Activated CD4-positive, alpha-beta memory T cell treated with anti-CD3 and anti-CD28 coated beads, Interleukin-2, amount 10 ng/mL, durations not matched to agents 7 days and 5 days (primary cell): Measurements from ENCODE around the gene LCP2. TPM values are rescaled to one million over a fixed set of nuclear protein-coding genes. Genes with fewer than 3 reads are reported as not detected.

Source experiments
- CTCF ChIA-PET: fragments of 350-600 bp; sonication (Branson Sonifier 250); formaldehyde crosslinking; loops from one replicate; lab custom pipeline; 2021; ENCODE audit warnings: antibody characterized with exemption, inconsistent platforms; lab: Charles Lee
- POLR2A ChIA-PET: fragments of 350-600 bp; sonication (Branson Sonifier 250); formaldehyde crosslinking; loops from one replicate; lab custom pipeline; 2021; ENCODE audit warnings: antibody characterized with exemption; lab: Charles Lee
- DNase-seq: peaks from one replicate; pipeline ENCODE4 v3.0.0-alpha.2; 2020
- H3K27ac Mint-ChIP-seq: one replicate; pipeline ENCODE4 v1.8.0; 2021; ENCODE audit warnings: mild to moderate bottlenecking, mixed read lengths
- H3K27me3 Mint-ChIP-seq: one replicate; pipeline ENCODE4 v1.8.0; 2021; ENCODE audit warnings: mixed read lengths
- H3K36me3 Mint-ChIP-seq: one replicate; pipeline ENCODE4 v1.8.0; 2021; ENCODE audit warnings: low read depth, mixed read lengths
- H3K4me1 Mint-ChIP-seq: one replicate; pipeline ENCODE4 v1.8.0; 2021; ENCODE audit warnings: mixed read lengths
- H3K4me3 Mint-ChIP-seq: one replicate; pipeline ENCODE4 v1.8.0; 2021; ENCODE audit warnings: mild to moderate bottlenecking, mixed read lengths
- H3K9me3 Mint-ChIP-seq: one replicate; pipeline ENCODE4 v1.8.0; 2021; ENCODE audit warnings: mixed read lengths
- total RNA-seq, 2 experiments: library from RNA; stranded (reverse); gene quantifications; one replicate each; pipeline ENCODE4 v1.2.3, GENCODE V29; 2021

Gene LCP2
- total RNA-seq, 2 experiments from 2014 or later, result 304 to 313 TPM

DNA sequence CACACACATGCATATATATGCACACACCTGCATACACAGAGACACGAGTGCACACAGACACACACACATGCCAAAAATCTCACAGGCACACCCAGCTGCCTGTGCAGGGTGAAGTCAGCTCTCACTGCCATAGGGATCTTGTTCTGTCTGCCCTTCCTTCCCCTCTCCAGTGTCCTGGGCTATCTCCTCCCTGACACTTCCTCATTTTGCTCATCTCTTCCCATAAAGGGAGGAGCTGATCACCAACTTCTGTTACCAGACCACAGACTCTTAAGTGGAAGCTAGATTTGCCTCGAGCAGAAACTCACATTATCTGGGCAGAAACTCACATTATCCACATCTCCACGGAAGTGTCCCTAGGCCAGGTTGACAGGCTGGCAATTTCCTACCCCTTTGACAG lies 28.7 kb downstream of the LCP2 start:
- H3K4me3 Mint-ChIP-seq, result peak overlapping the region; percentile 5
- DNase-seq, result no peak
- ChIA-PET CTCF (interaction anchor here (1.0 to 15.1 kb wide), 12 partner anchors 9 to 153 kb away, joined by 3 to 371 read pairs (median 9); partner anchors contain the start of gene LCP2), POLR2A (interaction anchor here (1.0 to 26.6 kb wide), 7 partner anchors 9 to 72 kb away, joined by 3 to 1149 read pairs (median 7); partner anchors contain the start of gene LCP2)
- H3K27ac Mint-ChIP-seq, result peak overlapping the region; percentile 85
- H3K36me3 Mint-ChIP-seq, result peaks cover 89% of the 10 kb centered on the region
- H3K4me1 Mint-ChIP-seq, result peaks cover 90% of the 10 kb centered on the region
- no peaks in the 10 kb centered on the region for H3K27me3 Mint-ChIP-seq
- H3K9me3 Mint-ChIP-seq, result no peaks in the 10 kb centered on the region

DNA sequence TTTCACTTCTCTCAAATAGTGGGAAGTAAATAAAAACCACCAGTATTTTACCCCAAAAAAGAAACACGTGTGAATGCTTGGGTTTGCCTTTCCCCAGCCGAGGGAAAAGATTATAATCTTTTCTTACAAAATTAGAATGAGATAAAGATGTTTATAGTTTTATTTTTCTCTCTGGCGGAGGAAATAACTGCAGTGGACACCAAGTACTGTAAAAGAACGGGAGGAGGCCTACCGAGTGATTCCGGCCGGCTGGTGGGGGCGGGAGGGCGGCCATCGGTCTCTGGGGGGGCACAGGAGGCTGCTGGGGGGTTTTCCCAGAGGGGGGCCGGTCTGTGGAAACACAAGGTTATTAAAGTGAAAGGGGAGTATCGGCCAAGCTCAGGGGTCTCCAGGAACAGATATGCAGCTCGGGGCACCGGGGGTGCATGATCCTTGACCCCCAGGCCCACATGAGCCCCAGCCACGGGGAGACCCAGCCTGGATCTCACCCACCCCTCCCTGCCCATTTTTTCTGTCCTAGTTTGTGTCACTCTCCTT lies 29.4 kb downstream of the LCP2 start:
- peak overlapping the region; percentile 90 for H3K27ac Mint-ChIP-seq
- ChIA-PET CTCF (interaction anchor here (1.0 to 15.1 kb wide), 14 partner anchors 10 to 153 kb away, joined by 3 to 371 read pairs (median 9); partner anchors contain the start of gene LCP2), POLR2A (interaction anchor here (1.1 to 26.6 kb wide), 6 partner anchors 9 to 73 kb away, joined by 4 to 1149 read pairs (median 12); partner anchors contain the start of gene LCP2)
- peaks cover 90% of the 10 kb centered on the region for H3K36me3 Mint-ChIP-seq
- H3K9me3 Mint-ChIP-seq, result no peaks in the 10 kb centered on the region
- no peak for DNase-seq
- H3K27me3 Mint-ChIP-seq, result no peaks in the 10 kb centered on the region
- peaks cover 91% of the 10 kb centered on the region for H3K4me1 Mint-ChIP-seq
- peak overlapping the region; percentile 5 for H3K4me3 Mint-ChIP-seq

DNA sequence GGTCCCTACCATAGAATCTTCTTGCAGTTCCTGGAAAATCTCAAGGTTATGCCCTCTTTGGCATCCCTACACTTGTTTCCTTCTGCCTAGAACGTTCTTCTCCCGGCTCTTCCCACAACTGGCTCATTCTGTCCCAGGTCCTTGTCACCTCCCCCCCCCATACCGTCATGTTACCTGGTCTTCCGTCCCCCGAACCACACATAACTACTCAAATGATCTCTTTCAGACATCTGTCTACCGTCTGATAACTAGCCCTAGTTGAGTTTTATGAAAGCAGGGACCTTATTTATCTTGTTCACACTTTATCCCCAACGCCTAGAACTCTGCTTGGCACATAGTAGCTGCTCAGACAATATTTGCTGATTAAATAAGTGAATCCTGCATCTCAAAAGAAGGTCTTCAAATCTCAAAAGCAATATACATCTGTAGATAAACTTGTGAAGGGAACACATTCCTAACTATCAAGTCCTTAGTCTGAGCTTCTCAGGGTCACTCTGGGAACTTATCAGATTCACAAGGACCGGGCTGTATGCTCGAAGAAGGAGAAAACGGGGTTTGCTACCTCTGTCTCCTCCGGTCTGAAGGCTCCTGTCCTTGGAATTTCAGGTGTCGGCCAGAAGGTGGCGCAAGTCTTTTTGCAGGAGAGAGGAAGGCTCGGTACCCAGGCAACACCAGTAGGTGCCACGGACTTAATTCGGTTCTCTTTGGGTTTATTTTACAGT lies 30.0 kb downstream of the LCP2 start:
- CTCF ChIA-PET, result interaction anchor here (0.7 to 15.1 kb wide), 17 partner anchors 9 to 143 kb away, joined by 3 to 371 read pairs (median 10); partner anchors contain the start of gene LCP2

DNA sequence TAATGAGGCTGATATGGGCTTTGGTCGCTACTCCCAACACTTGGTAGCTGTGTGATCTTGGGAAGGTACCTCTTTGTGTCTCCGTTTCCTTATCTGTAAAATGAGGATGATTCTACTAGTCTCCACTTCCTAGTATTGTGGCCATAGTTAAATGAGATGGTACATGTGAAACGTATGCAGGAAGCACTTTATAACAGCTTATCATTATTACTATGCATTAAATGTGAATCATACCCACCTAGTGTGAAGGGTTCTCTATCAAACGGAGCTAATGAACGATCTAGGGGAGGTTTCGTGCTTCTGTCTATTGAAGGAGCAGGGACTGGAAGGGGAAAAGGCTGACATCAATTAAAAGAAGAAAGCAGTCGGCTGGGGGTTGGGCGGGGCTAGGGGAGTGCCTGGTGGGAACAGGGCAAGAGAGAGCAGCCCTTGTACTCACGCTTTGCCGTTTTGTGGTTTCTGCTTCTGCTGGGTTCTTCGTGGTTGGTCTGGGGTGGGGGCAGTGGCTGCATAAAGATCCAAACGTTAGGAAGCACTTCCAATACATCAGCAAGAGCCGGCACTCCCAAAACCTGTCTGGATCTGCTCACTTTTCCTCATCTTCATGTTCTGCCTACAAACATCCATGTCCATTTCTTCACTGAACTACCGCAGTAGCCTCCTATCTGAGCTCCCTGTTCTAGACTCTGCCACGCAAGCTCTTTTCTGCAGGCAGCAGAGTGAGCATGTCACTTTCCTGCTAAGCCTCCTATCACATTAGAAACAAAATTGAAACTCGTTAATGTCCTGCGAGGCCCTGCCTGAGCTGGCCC lies 30.8 kb downstream of the LCP2 start:
- Mint-ChIP-seq H3K36me3 (peaks cover 91% of the 10 kb centered on the region), H3K27ac (peak overlapping the region; percentile 90), H3K4me1 (peaks cover 93% of the 10 kb centered on the region), H3K9me3 (no peaks in the 10 kb centered on the region), H3K4me3 (peak overlapping the region; percentile 52), H3K27me3 (no peaks in the 10 kb centered on the region)
- CTCF ChIA-PET, result interaction anchor here (0.7 to 15.1 kb wide), 19 partner anchors 8 to 144 kb away, joined by 3 to 371 read pairs (median 10); partner anchors contain the start of gene LCP2
- peak; percentile 59 for DNase-seq
- POLR2A ChIA-PET, result interaction anchor here (0.8 to 26.6 kb wide), 14 partner anchors 9 to 239 kb away, joined by 3 to 1149 read pairs (median 7); partner anchors contain the start of gene LCP2

More for the DNA sequence above, 30.0 kb downstream of the LCP2 start:
- H3K4me3 Mint-ChIP-seq, result peak overlapping the region; percentile 52
- H3K36me3 Mint-ChIP-seq, result peaks cover 90% of the 10 kb centered on the region
- peaks cover 91% of the 10 kb centered on the region for H3K4me1 Mint-ChIP-seq
- no peaks in the 10 kb centered on the region for H3K27me3 Mint-ChIP-seq
- peak; percentile 84 for DNase-seq
- H3K27ac Mint-ChIP-seq, result peak overlapping the region; percentile 90
- no peaks in the 10 kb centered on the region for H3K9me3 Mint-ChIP-seq
- POLR2A ChIA-PET, result interaction anchor here (1.1 to 26.6 kb wide), 10 partner anchors 9 to 238 kb away, joined by 3 to 1149 read pairs (median 9); partner anchors contain the start of gene LCP2

DNA sequence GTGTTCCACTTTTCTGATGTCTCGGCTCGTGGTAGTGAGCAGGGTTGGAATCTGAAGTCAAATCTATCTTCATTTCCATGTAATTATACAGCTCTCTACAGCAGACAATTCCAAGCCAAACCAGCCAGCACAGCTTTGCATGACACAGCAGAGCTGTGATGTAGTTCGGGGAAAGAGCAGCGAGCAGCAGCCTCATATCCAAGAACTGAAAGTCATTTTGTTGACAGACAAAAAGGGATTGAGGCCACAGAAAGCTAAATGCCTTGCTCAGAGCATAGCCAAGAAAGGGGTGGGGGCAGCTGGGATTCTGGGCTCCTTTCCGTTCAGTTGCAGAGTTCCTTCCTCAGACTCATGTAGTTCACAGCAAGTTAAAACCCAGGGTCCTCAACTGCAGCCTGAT lies 32.1 kb downstream of the LCP2 start:
- Mint-ChIP-seq H3K27ac (peak overlapping the region; percentile 5), H3K27me3 (no peaks in the 10 kb centered on the region), H3K9me3 (no peaks in the 10 kb centered on the region), H3K36me3 (peaks cover 90% of the 10 kb centered on the region), H3K4me1 (peaks cover 90% of the 10 kb centered on the region), H3K4me3 (no peak overlapping the region)
- CTCF ChIA-PET, result interaction anchor here (0.8 to 15.1 kb wide), 11 partner anchors 9 to 74 kb away, joined by 3 to 371 read pairs (median 17); partner anchors contain the start of gene LCP2
- POLR2A ChIA-PET, result interaction anchor here (1.5 to 26.6 kb wide), 7 partner anchors 9 to 71 kb away, joined by 5 to 1149 read pairs (median 10); partner anchors contain the start of gene LCP2
- DNase-seq, result no peak

DNA sequence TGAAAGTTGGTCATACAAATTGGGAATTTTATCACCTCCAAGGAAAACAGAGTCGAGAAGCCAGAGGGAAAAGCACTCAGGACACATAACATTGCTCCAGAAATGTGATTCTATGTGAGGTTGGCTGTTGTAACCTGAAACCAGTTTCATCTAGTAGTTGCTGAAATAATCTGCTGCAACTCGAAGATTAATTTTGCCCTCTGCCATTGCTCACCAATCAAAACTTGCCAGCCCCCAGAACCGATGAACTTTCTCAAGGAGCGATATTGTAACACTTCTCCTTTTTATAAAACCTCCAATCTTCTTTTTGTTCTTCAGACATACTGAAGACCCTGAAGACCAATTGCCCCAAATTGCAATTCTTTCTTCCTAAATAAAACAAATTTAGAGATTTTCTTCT lies 33.7 kb downstream of the LCP2 start:
- Mint-ChIP-seq H3K4me3 (no peak overlapping the region), H3K36me3 (peaks cover 91% of the 10 kb centered on the region), H3K9me3 (no peaks in the 10 kb centered on the region), H3K4me1 (peaks cover 90% of the 10 kb centered on the region), H3K27ac (peak overlapping the region; percentile 95), H3K27me3 (no peaks in the 10 kb centered on the region)
- DNase-seq, result no peak
- POLR2A ChIA-PET, result interaction anchor here (26.6 kb wide), 1 partner anchor 27 kb away, joined by 1149 read pairs; the partner anchor contains the start of gene LCP2
- CTCF ChIA-PET, result interaction anchor here (5.9 kb wide), 1 partner anchor 70 kb away, joined by 64 read pairs; no protein-coding TSS in a partner anchor

DNA sequence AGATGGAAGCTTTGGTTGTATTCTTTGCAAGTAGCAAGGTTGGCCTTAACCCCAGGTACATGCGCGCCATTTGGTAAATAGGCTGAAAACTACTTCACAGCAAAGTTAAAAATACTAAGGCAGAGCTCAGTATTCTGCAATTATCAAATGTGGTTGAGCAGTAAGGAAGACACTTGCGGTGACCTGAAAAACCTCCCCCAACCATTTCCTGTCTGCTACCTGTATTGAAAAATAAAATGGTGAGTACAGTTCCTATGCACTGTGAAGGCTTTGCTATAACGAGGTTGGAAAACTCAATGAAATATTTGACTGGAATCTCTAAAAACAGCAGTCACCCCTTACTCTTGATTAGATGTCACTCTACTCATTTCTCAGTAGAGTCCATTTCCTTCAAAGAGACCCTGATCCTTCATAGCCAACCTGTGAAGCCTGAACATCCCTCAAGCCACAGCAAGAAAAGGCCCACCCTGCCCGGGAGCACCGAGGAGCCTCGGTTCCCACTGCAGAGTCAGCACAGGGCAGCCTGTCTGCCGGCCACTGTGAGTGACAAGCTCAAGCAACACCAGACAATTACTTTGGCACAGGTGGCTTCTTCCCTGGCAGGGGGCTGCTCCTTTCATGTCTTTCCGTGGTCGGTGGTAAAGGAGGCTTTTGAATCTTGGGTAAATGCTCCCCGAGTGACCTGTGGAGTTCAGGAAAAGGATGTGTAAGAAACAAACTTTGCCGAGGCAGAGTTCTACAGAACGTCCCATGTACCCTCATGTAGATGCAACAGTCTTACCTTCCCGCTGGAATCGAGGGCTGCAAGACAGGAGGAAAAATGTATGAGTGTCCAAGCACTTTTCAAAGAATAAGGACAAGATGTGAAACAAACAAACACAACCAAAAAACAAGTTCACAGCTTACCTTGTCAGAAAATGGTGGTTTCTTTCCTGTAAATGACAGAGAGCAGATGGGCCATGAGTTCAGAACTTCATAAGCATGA lies 35.2 kb downstream of the LCP2 start:
- Mint-ChIP-seq H3K9me3 (no peaks in the 10 kb centered on the region), H3K36me3 (peaks cover 93% of the 10 kb centered on the region), H3K4me1 (peaks cover 84% of the 10 kb centered on the region), H3K27me3 (no peaks in the 10 kb centered on the region), H3K27ac (peak overlapping the region; percentile 95), H3K4me3 (peak overlapping the region; percentile 53)
- POLR2A ChIA-PET, result interaction anchor here (0.8 to 7.3 kb wide), 10 partner anchors 8 to 77 kb away, joined by 3 to 70 read pairs (median 8); partner anchors contain the start of gene LCP2
- DNase-seq, result peak; percentile 72
- CTCF ChIA-PET, result interaction anchor here (0.6 to 2.7 kb wide), 13 partner anchors 10 to 85 kb away, joined by 3 to 20 read pairs (median 4); partner anchors contain the start of gene LCP2

DNA sequence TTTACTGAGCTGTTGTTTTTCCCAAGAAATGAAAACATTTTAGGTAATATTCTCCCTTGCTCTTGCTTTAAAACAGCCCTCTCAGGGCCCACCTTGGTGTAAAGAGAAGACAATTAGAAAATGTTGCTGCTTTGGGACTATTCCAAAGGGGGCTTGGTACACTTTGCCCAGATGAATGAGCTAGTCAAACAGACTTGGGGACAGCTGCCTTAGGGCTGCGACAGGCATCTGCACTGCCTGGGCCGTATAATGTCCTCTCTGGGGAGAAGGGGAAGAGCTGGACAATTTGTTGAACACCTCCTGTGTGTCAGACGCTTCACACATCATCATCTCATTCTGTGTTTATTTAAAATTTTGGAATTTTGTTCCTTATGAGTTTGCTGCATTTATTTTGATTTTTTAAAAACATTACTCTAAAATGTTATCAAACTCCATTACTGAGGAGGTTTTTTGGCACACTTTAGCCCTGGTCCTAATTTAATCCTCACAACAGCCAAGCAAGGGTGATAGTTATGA lies 36.0 kb downstream of the LCP2 start:
- no peaks in the 10 kb centered on the region for H3K9me3 Mint-ChIP-seq
- ChIA-PET POLR2A (interaction anchor here (0.8 to 7.3 kb wide), 9 partner anchors 9 to 78 kb away, joined by 3 to 70 read pairs (median 10); partner anchors contain the start of gene LCP2), CTCF (interaction anchor here (0.7 to 2.7 kb wide), 12 partner anchors 9 to 86 kb away, joined by 3 to 20 read pairs (median 4); partner anchors contain the start of gene LCP2)
- no peaks in the 10 kb centered on the region for H3K27me3 Mint-ChIP-seq
- peak overlapping the region; percentile 25 for H3K4me3 Mint-ChIP-seq
- no peak for DNase-seq
- peak overlapping the region; percentile 95 for H3K27ac Mint-ChIP-seq
- peaks cover 84% of the 10 kb centered on the region for H3K4me1 Mint-ChIP-seq
- H3K36me3 Mint-ChIP-seq, result peaks cover 93% of the 10 kb centered on the region

DNA sequence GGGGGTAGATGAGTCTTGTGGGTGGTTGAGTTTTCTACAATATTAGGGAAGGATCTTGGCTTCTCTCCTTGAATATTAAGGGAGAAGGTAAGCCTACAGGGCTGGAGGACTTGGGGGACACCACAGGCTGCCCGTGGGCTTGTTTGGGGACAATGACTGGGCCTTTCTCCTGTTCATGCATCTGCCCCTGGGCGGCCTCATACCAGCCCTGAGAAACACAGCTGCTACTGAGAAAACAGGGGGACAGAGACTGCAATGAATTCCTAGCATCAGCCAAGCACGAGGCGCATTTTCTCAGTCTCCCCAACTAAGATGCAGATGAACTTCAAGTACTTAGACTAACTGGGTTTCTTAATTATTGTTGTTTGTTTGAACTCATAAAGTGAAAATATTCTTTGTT lies 40.2 kb downstream of the LCP2 start:
- ChIA-PET CTCF (interaction anchor here (1.0 to 2.6 kb wide), 3 partner anchors 10 to 81 kb away, joined by 4 to 10 read pairs (median 6); no protein-coding TSS in a partner anchor), POLR2A (interaction anchor here (1.0 to 7.3 kb wide), 6 partner anchors 9 to 77 kb away, joined by 3 to 70 read pairs (median 4); partner anchors contain the start of gene LCP2)
- no peak overlapping the region for H3K4me3 Mint-ChIP-seq
- H3K36me3 Mint-ChIP-seq, result peaks cover 96% of the 10 kb centered on the region
- DNase-seq, result no peak
- H3K9me3 Mint-ChIP-seq, result no peaks in the 10 kb centered on the region
- H3K4me1 Mint-ChIP-seq, result peaks cover 79% of the 10 kb centered on the region
- H3K27me3 Mint-ChIP-seq, result no peaks in the 10 kb centered on the region
- H3K27ac Mint-ChIP-seq, result peak overlapping the region; percentile 45

DNA sequence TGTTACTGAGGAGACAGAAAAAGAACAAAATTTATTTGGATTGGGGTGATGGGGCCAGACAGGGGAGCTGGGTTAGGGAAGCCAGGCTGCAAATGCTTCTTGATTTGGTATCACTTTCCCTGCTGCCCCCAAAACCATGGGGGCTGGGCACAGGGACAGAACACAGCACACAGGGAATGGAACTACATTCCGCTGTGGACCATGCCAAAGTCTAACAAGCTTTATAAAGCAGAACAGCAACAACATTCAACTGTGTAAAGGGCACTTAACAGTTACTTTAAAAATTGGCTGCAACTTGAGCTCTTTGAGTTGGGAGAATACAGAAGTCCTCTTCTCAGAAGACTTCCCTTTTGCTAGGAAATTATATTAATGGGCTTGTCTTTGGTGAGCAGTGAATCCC lies 41.0 kb downstream of the LCP2 start:
- H3K4me1 Mint-ChIP-seq, result peaks cover 73% of the 10 kb centered on the region
- no peaks in the 10 kb centered on the region for H3K27me3 Mint-ChIP-seq
- H3K9me3 Mint-ChIP-seq, result no peaks in the 10 kb centered on the region
- H3K4me3 Mint-ChIP-seq, result no peak overlapping the region
- CTCF ChIA-PET, result no interaction called here
- peak overlapping the region; percentile 68 for H3K27ac Mint-ChIP-seq
- DNase-seq, result no peak
- POLR2A ChIA-PET, result interaction anchor here (0.7 to 7.3 kb wide), 5 partner anchors 10 to 74 kb away, joined by 3 to 70 read pairs (median 3); partner anchors contain the start of gene LCP2
- peaks cover 96% of the 10 kb centered on the region for H3K36me3 Mint-ChIP-seq
